GM23248 (cell line): ENCODE measurements around the gene TMEM150B. TPM values are rescaled to one million over a fixed set of nuclear protein-coding genes. Genes with fewer than 3 reads are reported as not detected.

Source experiments
- DNase-seq: peaks from one replicate; pipeline ENCODE4 v3.0.0-alpha.2; 2015
- H2AFZ ChIP-seq: fragments of 200-600 bp; sonication (generic); 2 replicates; pipeline ENCODE4 v1.6.1; 2016; ENCODE audit warnings: antibody characterized with exemption
- H3F3A ChIP-seq: fragments of 200-600 bp; sonication (generic); 2 replicates; pipeline ENCODE4 v1.6.1; 2016; ENCODE audit warnings: mild to moderate bottlenecking, antibody characterized with exemption, mixed run types; ENCODE audit not compliant: insufficient read depth
- H3K27ac ChIP-seq: fragments of 200-600 bp; sonication (generic); 2 replicates; pipeline ENCODE4 v1.5.1; 2016; ENCODE audit warnings: mild to moderate bottlenecking
- H3K27me3 ChIP-seq: fragments of 200-600 bp; sonication (generic); replicated peaks from 2 replicates; pipeline ENCODE4 v1.6.1; 2016; ENCODE audit warnings: mild to moderate bottlenecking; ENCODE audit not compliant: insufficient read depth
- H3K36me3 ChIP-seq: fragments of 200-600 bp; sonication (generic); 2 replicates; pipeline ENCODE4 v1.6.1; 2016; ENCODE audit warnings: low read depth, mild to moderate bottlenecking
- H3K4me1 ChIP-seq: fragments of 200-600 bp; sonication (generic); 2 replicates; pipeline ENCODE4 v1.6.1; 2016; ENCODE audit warnings: mild to moderate bottlenecking; ENCODE audit not compliant: insufficient read depth
- H3K4me2 ChIP-seq: fragments of 200-600 bp; sonication (generic); one replicate; pipeline ENCODE4 v1.6.1; 2016; ENCODE audit warnings: mild to moderate bottlenecking; ENCODE audit not compliant: unreplicated experiment
- H3K4me3 ChIP-seq: fragments of 200-600 bp; sonication (generic); 2 replicates; pipeline ENCODE4 v1.5.1; 2016; ENCODE audit warnings: mild to moderate bottlenecking
- H3K79me2 ChIP-seq: fragments of 200-600 bp; sonication (generic); 2 replicates; pipeline ENCODE4 v1.6.1; 2016; ENCODE audit warnings: mild to moderate bottlenecking; ENCODE audit not compliant: insufficient read depth
- H3K9ac ChIP-seq: fragments of 200-600 bp; sonication (generic); 2 replicates; pipeline ENCODE4 v1.6.1; 2016; ENCODE audit warnings: mild to moderate bottlenecking
- H3K9me2 ChIP-seq: fragments of 200-600 bp; sonication (generic); 2 replicates; pipeline ENCODE4 v1.6.1; 2016; ENCODE audit warnings: mixed run types, mild to moderate bottlenecking, moderate library complexity; ENCODE audit not compliant: insufficient read depth
- H3K9me3 ChIP-seq: fragments of 200-600 bp; sonication (generic); one replicate; pipeline ENCODE4 v1.6.1; 2017; ENCODE audit warnings: low read depth
- H4K20me1 ChIP-seq: fragments of 200-600 bp; sonication (generic); 2 replicates; pipeline ENCODE4 v1.6.0; 2016; ENCODE audit not compliant: insufficient read depth
- EZH2 ChIP-seq: fragments of 200-600 bp; sonication (generic); IDR thresholded peaks from 2 replicates; pipeline ENCODE4 v1.6.1; 2018; ENCODE audit warnings: antibody characterized with exemption, mild to moderate bottlenecking; ENCODE audit not compliant: insufficient read depth, poor library complexity, severe bottlenecking
- EZH2phosphoT487 ChIP-seq: fragments of 200-600 bp; sonication (generic); IDR thresholded peaks from 2 replicates; pipeline ENCODE4 v1.6.1; 2018; ENCODE audit warnings: antibody characterized with exemption, moderate library complexity, mild to moderate bottlenecking, low read depth; ENCODE audit not compliant: insufficient read depth
- WGBS, 2 experiments: methylation state at CpG; one replicate each; pipeline ENCODE4 v1.1.6; 2015 to 2017; ENCODE audit warnings: low lambda C conversion rate in 2 of 2, low coverage in 1 of 2; ENCODE audit errors: missing lambda C conversion rate in 2 of 2; 5-methylcytosine and 5-hydroxymethylcytosine counted together
- in situ Hi-C: fragments of 300-500 bp; cut with MboI; formaldehyde crosslinking; loops from 2 replicates; pipeline ENCODE4 v1.15.0; 2020
- polyA plus RNA-seq: library from polyadenylated mRNA; unstranded; fragments of >200 nt; fragmentation: Nextera tagmentation; extraction: Ambion mirVana; gene quantifications from 2 replicates; pipeline ENCODE4 v1.2.1, GENCODE V29; 2016
- total RNA-seq: library from RNA; depleted of rRNA; stranded (reverse); fragments of >200 nt; shearing (Covaris generic); gene quantifications from 2 replicates; pipeline ENCODE4 v1.2.3, GENCODE V29; 2014

TMEM150B gene
- total and polyA plus RNA-seq, 2 experiments from 2014 or later, result not detected

DNA sequence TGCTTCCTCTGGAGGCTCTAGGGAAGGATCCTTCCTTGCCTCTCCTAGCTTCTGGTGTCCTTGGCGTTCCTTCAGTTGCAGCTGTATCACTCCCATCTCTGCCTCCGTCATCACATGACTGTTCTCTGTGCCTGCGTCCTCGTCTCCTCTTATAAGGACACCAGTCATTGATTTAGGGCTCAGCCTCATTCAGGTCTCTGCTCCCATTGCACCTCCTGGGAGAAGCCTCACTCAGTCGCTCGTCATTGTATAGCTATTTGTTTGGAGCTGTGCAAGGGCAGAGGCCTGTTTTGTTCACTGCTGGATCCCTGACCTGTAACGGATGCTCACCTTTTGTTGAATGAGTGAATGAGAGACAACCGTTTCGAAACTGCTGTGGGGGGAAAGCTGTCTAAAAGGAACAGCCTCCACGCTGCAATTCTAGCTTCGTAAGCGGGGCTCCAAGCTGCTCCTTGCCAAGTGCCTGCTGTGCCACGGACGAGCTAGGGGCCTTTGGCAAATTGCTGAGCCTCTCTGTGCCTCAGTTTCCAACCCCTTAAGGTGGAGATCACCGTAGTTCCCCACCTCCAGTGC is 24.2 kb downstream of the TMEM150B start:
- Histone ChIP-seq H3K27me3 (no peaks in the 10 kb centered on the region), H3K4me2 (no peak overlapping the region), H3K4me1 (no peaks in the 10 kb centered on the region), H3K9me3 (no peaks in the 10 kb centered on the region), H2AFZ (peak overlapping the region; percentile 95), H3K9me2 (no peaks in the 10 kb centered on the region), H3K4me3 (no peak overlapping the region), H3F3A (no peaks in the 10 kb centered on the region), H4K20me1 (no peaks in the 10 kb centered on the region), H3K9ac (no peak overlapping the region), H3K36me3 (no peaks in the 10 kb centered on the region), H3K27ac (no peak overlapping the region), H3K79me2 (no peaks in the 10 kb centered on the region)
- in situ Hi-C loops, result no loop called here
- 58% methylated on average over 15 of the region's 15 CpGs for WGBS, 2 experiments
- DNase-seq, result no peak
- TF ChIP-seq EZH2phosphoT487, result no peak
- no peak for TF ChIP-seq EZH2

DNA sequence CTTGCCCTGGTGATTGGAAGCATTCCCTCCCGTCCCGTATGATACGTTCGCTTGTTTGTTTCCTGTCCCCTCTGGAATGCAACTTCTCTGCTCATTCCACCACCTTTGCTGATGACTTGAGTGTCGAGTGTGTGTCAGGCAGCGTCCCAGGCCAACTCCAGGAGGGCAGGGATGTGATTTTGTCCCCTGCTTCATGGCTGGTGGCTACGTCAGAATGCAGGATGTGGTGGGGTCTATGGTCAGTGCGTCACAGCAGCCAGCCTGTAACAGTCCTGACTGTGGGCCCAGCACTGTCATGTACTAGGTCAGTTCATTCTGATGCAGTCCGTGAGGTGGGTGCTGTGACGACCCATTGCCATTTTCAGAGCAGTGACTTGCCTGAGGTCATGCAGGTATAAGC is 25.1 kb downstream of the TMEM150B start:
- DNase-seq, result no peak
- WGBS, 2 experiments, result 79 to 83% methylated on average over 10 of the region's 10 CpGs

DNA sequence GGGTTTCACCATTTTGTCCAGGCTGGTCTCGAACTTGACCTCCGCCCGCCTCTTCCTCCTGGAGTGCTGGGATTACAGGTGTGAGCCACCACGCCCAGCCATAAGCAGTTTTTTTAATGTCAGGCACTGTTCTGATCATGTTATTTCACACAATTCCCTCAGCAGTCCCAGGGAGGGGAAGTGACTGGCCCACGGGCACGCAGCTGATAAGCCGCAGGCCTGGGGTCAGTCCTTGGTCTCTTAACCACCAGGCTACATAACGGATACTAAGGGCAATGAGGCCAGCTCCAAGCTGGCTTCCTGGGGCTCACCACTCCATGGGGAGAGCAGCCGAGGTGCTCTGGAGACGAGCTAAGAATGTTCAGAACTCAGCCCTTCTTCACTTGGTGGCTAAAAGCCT is 27.9 kb downstream of the TMEM150B start:
- Histone ChIP-seq H3K9ac (no peak overlapping the region), H3K4me1 (no peaks in the 10 kb centered on the region), H3K27me3 (no peaks in the 10 kb centered on the region), H3K9me3 (no peaks in the 10 kb centered on the region), H3K79me2 (no peaks in the 10 kb centered on the region), H3K27ac (no peak overlapping the region), H3F3A (no peaks in the 10 kb centered on the region), H3K36me3 (no peaks in the 10 kb centered on the region), H3K4me3 (no peak overlapping the region), H3K9me2 (no peaks in the 10 kb centered on the region), H2AFZ (no peak overlapping the region), H4K20me1 (no peaks in the 10 kb centered on the region), H3K4me2 (no peak overlapping the region)
- DNase-seq, result no peak
- TF ChIP-seq EZH2phosphoT487 (no peak), EZH2 (no peak)
- WGBS, 2 experiments, result 95% methylated on average over 10 of the region's 10 CpGs
- in situ Hi-C loops, result no loop called here

More for the DNA sequence above, 25.1 kb downstream of the TMEM150B start:
- Histone ChIP-seq H3K9me2 (no peaks in the 10 kb centered on the region), H3K79me2 (no peaks in the 10 kb centered on the region), H3K4me1 (no peaks in the 10 kb centered on the region), H3K9ac (no peak overlapping the region), H3K36me3 (no peaks in the 10 kb centered on the region), H2AFZ (no peak overlapping the region), H3K27ac (no peak overlapping the region), H3K27me3 (no peaks in the 10 kb centered on the region), H3K4me2 (no peak overlapping the region), H4K20me1 (no peaks in the 10 kb centered on the region), H3F3A (no peaks in the 10 kb centered on the region), H3K4me3 (no peak overlapping the region), H3K9me3 (no peaks in the 10 kb centered on the region)
- in situ Hi-C loops, result no loop called here
- no peak for TF ChIP-seq EZH2
- TF ChIP-seq EZH2phosphoT487, result no peak

DNA sequence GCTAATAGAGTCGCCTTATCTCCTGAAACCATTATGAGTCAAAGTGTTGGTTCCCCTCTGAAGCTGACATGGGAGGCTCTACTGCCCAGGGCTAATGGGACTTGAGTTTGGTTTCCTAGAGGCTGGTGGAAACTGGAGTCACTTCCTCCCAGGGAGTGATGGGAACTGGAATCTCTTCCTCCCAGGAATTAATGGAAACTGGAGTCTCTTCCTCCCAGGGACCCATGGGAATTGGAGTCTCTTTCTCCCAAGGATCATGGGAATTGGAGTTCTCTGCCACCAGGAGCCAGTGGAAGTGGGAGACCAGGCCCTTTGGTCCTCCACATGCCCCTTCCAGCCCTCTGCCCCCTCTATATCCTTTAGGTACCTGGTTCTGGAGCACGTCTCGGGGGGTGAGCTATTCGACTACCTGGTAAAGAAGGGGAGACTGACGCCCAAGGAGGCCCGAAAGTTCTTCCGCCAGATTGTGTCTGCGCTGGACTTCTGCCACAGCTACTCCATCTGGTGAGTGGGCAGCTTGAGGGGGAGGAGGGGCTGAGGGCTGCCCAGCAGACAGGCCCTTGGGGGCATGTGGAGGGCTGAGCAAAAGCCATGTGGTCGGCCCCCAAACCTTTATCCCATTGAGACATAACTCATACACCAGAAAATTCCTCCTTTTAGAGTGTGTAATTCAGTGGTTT is 35.9 kb downstream of the TMEM150B start:
- Histone ChIP-seq H3K4me2 (no peak overlapping the region), H3K4me3 (no peak overlapping the region), H2AFZ (no peak overlapping the region), H3K9me3 (no peaks in the 10 kb centered on the region), H3F3A (no peaks in the 10 kb centered on the region), H3K27ac (no peak overlapping the region), H3K9me2 (no peaks in the 10 kb centered on the region), H3K27me3 (no peaks in the 10 kb centered on the region), H4K20me1 (no peaks in the 10 kb centered on the region), H3K79me2 (no peaks in the 10 kb centered on the region), H3K36me3 (no peaks in the 10 kb centered on the region), H3K9ac (no peak overlapping the region), H3K4me1 (no peaks in the 10 kb centered on the region)
- TF ChIP-seq EZH2phosphoT487, result no peak
- no peak for TF ChIP-seq EZH2
- WGBS, 2 experiments, result 89 to 92% methylated on average over 9 of the region's 9 CpGs
- in situ Hi-C loops, result no loop called here
- DNase-seq, result peak; percentile 37
